H1 (cell line): ENCODE results near the gene SERTAD2.

Experiments
- ASH2L ChIP-seq: fragments of 200-600, 300-600 bp; sonication (generic); IDR thresholded peaks from one replicate; pipeline ENCODE4 v1.7.1; 2017; ENCODE audit warnings: low read length
- CHD2 ChIP-seq: IDR thresholded peaks from 2 replicates; pipeline ENCODE4 v1.6.1; 2012; ENCODE audit warnings: low read length, improper control_type of control experiment
- CREB1 ChIP-seq: IDR thresholded peaks from 2 replicates; pipeline ENCODE4 v1.6.1; 2012; ENCODE audit warnings: inconsistent platforms
- FOSL1 ChIP-seq: IDR thresholded peaks from 2 replicates; pipeline ENCODE4 v1.6.1; 2011; ENCODE audit warnings: mild to moderate bottlenecking, low read depth, low read length, moderate library complexity; ENCODE audit not compliant: insufficient read depth
- JUN ChIP-seq: IDR thresholded peaks from 2 replicates; pipeline ENCODE4 v1.6.1; 2011; ENCODE audit warnings: low read depth, mild to moderate bottlenecking, improper control_type of control experiment, low read length
- MAFK ChIP-seq: IDR thresholded peaks from 2 replicates; pipeline ENCODE4 v1.6.1; 2012; ENCODE audit warnings: low read depth, mild to moderate bottlenecking, improper control_type of control experiment, low read length
- MAX ChIP-seq: IDR thresholded peaks from 2 replicates; pipeline ENCODE4 v1.6.1; 2012; ENCODE audit warnings: inconsistent platforms
- POLR2A ChIP-seq, 2 experiments: IDR thresholded peaks; 1 replicate in 1 of 2; 2 replicates in 1 of 2; pipeline ENCODE4 v1.6.1; 2011; ENCODE audit warnings: low read depth in 2 of 2, low read length in 2 of 2, mild to moderate bottlenecking in 2 of 2; ENCODE audit errors: control extremely low read depth in 1 of 2
- POLR2AphosphoS5 ChIP-seq: IDR thresholded peaks from 2 replicates; pipeline ENCODE4 v1.6.1; 2011; ENCODE audit warnings: low read depth, low read length
- RFX5 ChIP-seq: IDR thresholded peaks from 2 replicates; pipeline ENCODE4 v1.6.1; 2011; ENCODE audit warnings: low read depth, low read length, improper control_type of control experiment, borderline replicate concordance
- SP1 ChIP-seq: IDR thresholded peaks from 2 replicates; pipeline ENCODE4 v1.6.1; 2011; ENCODE audit warnings: low read depth, low read length
- TAF1 ChIP-seq: IDR thresholded peaks from 2 replicates; pipeline ENCODE4 v1.6.1; 2011; ENCODE audit warnings: mild to moderate bottlenecking, low read depth, low read length
- TBP ChIP-seq: IDR thresholded peaks from 2 replicates; pipeline ENCODE4 v1.6.1; 2011; ENCODE audit warnings: low read depth, low read length, improper control_type of control experiment
- TF ChIP-seq, protein P1 (sequence below), 3 experiments: IDR thresholded peaks; 1 replicate in 2 of 3; 2 replicates in 1 of 3; pipeline versions ENCODE4 v1.5.1 to v1.6.1; 2011; ENCODE audit warnings: low read length in 3 of 3, mild to moderate bottlenecking in 3 of 3, inconsistent platforms in 2 of 3, low read depth in 1 of 3, moderate library complexity in 1 of 3; ENCODE audit not compliant: insufficient read depth in 1 of 3; ENCODE audit errors: control extremely low read depth in 1 of 3

GRCh38 chr2:64650722-64651338 is 2.9 kb downstream of the SERTAD2 start:
- TF ChIP-seq, protein P1, sequence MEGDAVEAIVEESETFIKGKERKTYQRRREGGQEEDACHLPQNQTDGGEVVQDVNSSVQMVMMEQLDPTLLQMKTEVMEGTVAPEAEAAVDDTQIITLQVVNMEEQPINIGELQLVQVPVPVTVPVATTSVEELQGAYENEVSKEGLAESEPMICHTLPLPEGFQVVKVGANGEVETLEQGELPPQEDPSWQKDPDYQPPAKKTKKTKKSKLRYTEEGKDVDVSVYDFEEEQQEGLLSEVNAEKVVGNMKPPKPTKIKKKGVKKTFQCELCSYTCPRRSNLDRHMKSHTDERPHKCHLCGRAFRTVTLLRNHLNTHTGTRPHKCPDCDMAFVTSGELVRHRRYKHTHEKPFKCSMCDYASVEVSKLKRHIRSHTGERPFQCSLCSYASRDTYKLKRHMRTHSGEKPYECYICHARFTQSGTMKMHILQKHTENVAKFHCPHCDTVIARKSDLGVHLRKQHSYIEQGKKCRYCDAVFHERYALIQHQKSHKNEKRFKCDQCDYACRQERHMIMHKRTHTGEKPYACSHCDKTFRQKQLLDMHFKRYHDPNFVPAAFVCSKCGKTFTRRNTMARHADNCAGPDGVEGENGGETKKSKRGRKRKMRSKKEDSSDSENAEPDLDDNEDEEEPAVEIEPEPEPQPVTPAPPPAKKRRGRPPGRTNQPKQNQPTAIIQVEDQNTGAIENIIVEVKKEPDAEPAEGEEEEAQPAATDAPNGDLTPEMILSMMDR (IDR thresholded peaks at IDR 0.05; ENCODE audit: control extremely low read depth in 1 of 3, insufficient read depth in 1 of 3, low read depth in 1 of 3, low read length in 3 of 3) = no peak
- TF ChIP-seq MAFK = no peak
- no peak for TF ChIP-seq MAX
- no peak for TF ChIP-seq JUN
- no peak for TF ChIP-seq SP1
- TF ChIP-seq CHD2 = no peak
- no peak for TF ChIP-seq TBP
- no peak for TF ChIP-seq ASH2L
- no peak for TF ChIP-seq CREB1
- no peak for TF ChIP-seq POLR2AphosphoS5
- TF ChIP-seq FOSL1 = no peak
- TF ChIP-seq POLR2A (IDR thresholded peaks at IDR 0.05; ENCODE audit: control extremely low read depth in 1 of 2, low read depth in 2 of 2, low read length in 2 of 2) = no peak
- TF ChIP-seq TAF1 = no peak
- no peak for TF ChIP-seq RFX5
